ENCODE results near the gene S100A16. TPM values are rescaled to one million over a fixed set of nuclear protein-coding genes. Genes with fewer than 3 reads are reported as not detected.
"Not testable (repeated sequence)": the region's sequence is repeated elsewhere in the genome, so short reads cannot be mapped to it uniquely, and the experiment has no call there.

Gene S100A16
- total RNA-seq, 1 donor from 2014 or later = 1.1 TPM

DNA sequence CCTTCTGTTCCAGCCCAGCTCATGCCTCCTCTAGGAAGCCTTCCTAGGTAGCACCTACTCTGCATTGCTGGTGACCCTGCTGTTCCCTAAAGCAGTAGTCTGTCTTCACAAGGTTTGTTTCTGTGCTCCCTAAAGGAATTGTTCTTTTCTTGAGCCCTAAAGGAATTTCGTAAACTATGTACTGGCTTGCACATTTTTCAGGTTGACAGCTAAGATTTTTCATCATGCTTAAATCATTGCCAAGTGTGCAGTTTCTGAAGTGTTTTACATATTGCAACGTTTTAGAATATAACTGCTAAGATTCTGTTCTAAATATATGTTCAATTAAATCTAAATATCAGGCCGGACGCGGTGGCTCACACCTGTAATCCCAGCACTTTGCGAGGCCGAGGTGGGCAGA is 13.1 kb downstream of the S100A16 start:
- peak overlapping the region; percentile 55 for H3K4me3 Mint-ChIP-seq (ENCODE audit: unreplicated experiment)

DNA sequence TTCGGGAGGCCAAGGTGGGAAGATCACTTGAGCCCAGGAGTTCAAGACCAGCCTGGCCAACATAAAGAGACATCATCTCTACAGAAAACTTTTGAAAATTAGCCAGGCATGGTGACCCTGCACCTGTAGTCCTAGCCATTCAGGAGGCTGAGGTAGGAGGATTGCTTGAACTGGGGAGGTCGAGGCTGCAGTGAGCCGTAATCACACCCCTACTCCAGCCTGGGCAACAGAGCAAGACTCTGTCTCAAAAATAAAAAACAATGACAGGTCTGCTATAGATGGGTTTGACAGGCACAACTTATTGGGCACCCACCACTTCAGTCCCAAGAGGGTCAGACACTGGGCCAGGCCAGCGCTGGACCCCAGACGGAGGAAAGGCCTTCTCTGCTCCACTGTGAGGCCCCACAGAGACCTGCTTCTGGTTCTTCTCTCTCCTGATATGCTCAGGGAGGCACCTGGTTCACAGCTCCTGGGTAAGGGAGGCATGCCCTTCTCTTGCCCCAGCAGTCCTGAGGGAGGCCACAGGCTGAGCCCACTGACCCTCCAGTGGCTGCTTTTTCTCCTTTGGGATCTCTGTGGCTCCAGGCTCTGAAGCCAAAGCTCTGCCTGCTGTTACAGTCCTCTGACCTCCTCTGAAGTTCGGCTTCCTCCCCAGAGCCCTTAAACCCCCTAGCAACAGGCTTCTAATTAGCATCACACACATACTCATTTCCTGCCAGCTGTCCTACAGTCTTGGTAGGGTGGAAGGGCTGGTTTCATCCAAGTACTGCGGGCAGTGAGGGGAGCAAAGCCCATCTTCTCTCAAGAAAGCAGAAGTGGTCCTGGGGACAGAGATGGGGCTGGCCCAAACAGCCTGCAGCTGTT is 14.4 kb downstream of the S100A16 start:
- peak overlapping the region; percentile 48 for H3K27ac Mint-ChIP-seq (ENCODE audit: unreplicated experiment)
- peaks cover 4% of the 10 kb centered on the region for H3K4me1 Mint-ChIP-seq (ENCODE audit: low read depth, unreplicated experiment)
- H3K27me3 Mint-ChIP-seq (ENCODE audit: unreplicated experiment) = peaks cover 5% of the 10 kb centered on the region
- TF ChIP-seq, protein P1, sequence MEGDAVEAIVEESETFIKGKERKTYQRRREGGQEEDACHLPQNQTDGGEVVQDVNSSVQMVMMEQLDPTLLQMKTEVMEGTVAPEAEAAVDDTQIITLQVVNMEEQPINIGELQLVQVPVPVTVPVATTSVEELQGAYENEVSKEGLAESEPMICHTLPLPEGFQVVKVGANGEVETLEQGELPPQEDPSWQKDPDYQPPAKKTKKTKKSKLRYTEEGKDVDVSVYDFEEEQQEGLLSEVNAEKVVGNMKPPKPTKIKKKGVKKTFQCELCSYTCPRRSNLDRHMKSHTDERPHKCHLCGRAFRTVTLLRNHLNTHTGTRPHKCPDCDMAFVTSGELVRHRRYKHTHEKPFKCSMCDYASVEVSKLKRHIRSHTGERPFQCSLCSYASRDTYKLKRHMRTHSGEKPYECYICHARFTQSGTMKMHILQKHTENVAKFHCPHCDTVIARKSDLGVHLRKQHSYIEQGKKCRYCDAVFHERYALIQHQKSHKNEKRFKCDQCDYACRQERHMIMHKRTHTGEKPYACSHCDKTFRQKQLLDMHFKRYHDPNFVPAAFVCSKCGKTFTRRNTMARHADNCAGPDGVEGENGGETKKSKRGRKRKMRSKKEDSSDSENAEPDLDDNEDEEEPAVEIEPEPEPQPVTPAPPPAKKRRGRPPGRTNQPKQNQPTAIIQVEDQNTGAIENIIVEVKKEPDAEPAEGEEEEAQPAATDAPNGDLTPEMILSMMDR (IDR thresholded peaks at IDR 0.05; ENCODE audit: partially characterized antibody, unreplicated experiment) = no peak
- peaks cover 3% of the 10 kb centered on the region for H3K9me3 Mint-ChIP-seq (ENCODE audit: unreplicated experiment)
- no peak for DNase-seq
- no peaks in the 10 kb centered on the region for H3K36me3 Mint-ChIP-seq (ENCODE audit: unreplicated experiment)
- H3K4me3 Mint-ChIP-seq (ENCODE audit: unreplicated experiment) = peak overlapping the region; percentile 46

More for the DNA sequence above, 13.1 kb downstream of the S100A16 start:
- H3K36me3 Mint-ChIP-seq (ENCODE audit: unreplicated experiment) = no peaks in the 10 kb centered on the region
- H3K9me3 Mint-ChIP-seq (ENCODE audit: unreplicated experiment) = peaks cover 3% of the 10 kb centered on the region
- H3K4me1 Mint-ChIP-seq (ENCODE audit: low read depth, unreplicated experiment) = peaks cover 4% of the 10 kb centered on the region
- DNase-seq = no peak
- peaks cover 5% of the 10 kb centered on the region for H3K27me3 Mint-ChIP-seq (ENCODE audit: unreplicated experiment)
- TF ChIP-seq, protein P1 (IDR thresholded peaks at IDR 0.05; ENCODE audit: partially characterized antibody, unreplicated experiment) = no peak
- peak overlapping the region; percentile 43 for H3K27ac Mint-ChIP-seq (ENCODE audit: unreplicated experiment)

DNA sequence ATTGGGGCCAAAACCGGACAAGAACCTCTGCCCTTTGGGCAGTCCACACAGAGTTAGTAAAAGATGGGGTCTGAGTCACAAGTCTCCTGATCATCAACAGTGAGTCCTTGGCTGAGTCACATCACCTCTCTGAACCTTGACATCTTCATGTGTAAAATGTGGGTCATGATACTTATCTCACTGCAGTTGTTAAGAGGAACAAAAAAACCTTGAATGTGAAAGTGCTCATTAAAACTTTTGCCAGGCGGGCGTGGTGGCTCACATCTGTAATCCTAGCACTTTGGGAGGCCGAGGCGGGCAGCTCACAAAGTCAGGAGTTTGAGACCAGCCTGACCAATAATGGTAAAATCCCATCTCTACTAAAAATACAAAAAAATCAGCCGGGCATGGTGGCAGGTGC is 15.7 kb downstream of the S100A16 start:
- H3K36me3 Mint-ChIP-seq (ENCODE audit: unreplicated experiment) = no peaks in the 10 kb centered on the region
- no peak for DNase-seq
- no peak overlapping the region for H3K27ac Mint-ChIP-seq (ENCODE audit: unreplicated experiment)
- peaks cover 3% of the 10 kb centered on the region for H3K9me3 Mint-ChIP-seq (ENCODE audit: unreplicated experiment)
- no peak overlapping the region for H3K4me3 Mint-ChIP-seq (ENCODE audit: unreplicated experiment)
- peaks cover 5% of the 10 kb centered on the region for H3K27me3 Mint-ChIP-seq (ENCODE audit: unreplicated experiment)
- TF ChIP-seq, protein P1 (IDR thresholded peaks at IDR 0.05; ENCODE audit: partially characterized antibody, unreplicated experiment) = no peak
- H3K4me1 Mint-ChIP-seq (ENCODE audit: low read depth, unreplicated experiment) = peaks cover 10% of the 10 kb centered on the region

DNA sequence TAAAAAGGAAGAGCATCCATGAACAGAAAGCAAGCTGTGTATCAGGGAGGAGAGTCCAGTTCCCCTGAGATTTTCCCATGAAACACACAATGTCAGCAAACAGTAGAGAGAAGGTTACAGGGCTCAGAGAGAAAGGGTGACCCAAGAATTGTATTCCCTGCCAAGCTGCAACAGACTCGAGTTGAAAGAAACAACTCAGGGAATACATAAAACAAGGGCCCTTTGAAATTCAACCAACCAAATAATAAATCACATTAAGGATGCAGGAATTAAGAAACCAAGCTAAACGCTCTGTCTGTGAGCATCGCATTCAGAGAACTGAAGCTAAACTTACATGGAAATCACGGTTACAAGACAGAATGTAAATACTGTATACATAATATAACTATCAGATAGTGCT is 20.2 kb downstream of the S100A16 start:
- Mint-ChIP-seq H3K27ac (ENCODE audit: unreplicated experiment) (peak overlapping the region; percentile 25), H3K9me3 (ENCODE audit: unreplicated experiment) (no peaks in the 10 kb centered on the region), H3K36me3 (ENCODE audit: unreplicated experiment) (no peaks in the 10 kb centered on the region), H3K27me3 (ENCODE audit: unreplicated experiment) (no peaks in the 10 kb centered on the region), H3K4me1 (ENCODE audit: low read depth, unreplicated experiment) (peaks cover 6% of the 10 kb centered on the region), H3K4me3 (ENCODE audit: unreplicated experiment) (no peak overlapping the region)
- TF ChIP-seq, protein P1 (IDR thresholded peaks at IDR 0.05; ENCODE audit: partially characterized antibody, unreplicated experiment) = no peak
- no peak for DNase-seq

DNA sequence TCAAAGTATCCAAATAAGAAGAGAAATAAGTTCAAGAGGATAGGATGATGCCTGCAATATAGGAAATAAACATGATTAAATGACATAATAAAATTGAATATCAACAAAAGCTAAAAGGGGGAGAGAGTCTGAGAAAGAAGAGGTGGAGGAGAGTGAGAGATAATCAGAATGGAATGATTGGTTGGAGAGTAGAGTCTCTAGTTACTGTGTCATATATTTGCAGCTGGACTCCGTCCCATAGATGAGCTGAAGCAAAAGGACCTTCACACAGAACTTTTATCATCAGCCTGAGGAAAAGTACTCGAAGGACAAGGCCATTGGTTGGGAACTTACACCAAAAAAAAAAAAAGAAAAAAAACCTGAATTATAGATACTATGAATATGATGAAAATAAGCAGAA is 24.5 kb downstream of the S100A16 start:
- no peaks in the 10 kb centered on the region for H3K36me3 Mint-ChIP-seq (ENCODE audit: unreplicated experiment)
- H3K4me1 Mint-ChIP-seq (ENCODE audit: low read depth, unreplicated experiment) = peaks cover 22% of the 10 kb centered on the region
- no peak overlapping the region for H3K27ac Mint-ChIP-seq (ENCODE audit: unreplicated experiment)
- TF ChIP-seq, protein P1 (IDR thresholded peaks at IDR 0.05; ENCODE audit: partially characterized antibody, unreplicated experiment) = no peak
- H3K9me3 Mint-ChIP-seq (ENCODE audit: unreplicated experiment) = peaks cover 1% of the 10 kb centered on the region
- no peak for DNase-seq
- no peak overlapping the region for H3K4me3 Mint-ChIP-seq (ENCODE audit: unreplicated experiment)
- no peaks in the 10 kb centered on the region for H3K27me3 Mint-ChIP-seq (ENCODE audit: unreplicated experiment)

DNA sequence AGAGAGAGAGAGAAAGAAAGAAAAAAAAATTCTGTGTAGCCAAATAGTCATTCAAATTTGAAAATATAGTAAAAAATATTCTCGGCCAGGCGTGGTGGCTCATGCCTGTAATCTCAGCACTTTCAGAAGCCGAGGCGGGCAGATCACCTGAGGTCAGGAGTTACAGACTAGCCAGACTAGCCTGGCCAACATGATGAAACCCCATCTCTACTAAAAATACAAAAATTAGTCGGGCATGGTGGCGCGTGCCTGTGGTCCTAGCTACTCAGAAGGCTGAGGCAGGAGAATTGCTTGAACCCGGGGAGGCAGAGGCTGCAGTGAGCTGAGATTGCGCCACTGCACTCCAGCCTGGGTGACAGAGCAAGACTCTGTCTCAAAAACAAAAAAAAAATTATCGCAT is 24.9 kb downstream of the S100A16 start:
- not testable (repeated sequence) for H3K27me3 Mint-ChIP-seq (ENCODE audit: unreplicated experiment); H3K36me3 Mint-ChIP-seq (ENCODE audit: unreplicated experiment); H3K27ac Mint-ChIP-seq (ENCODE audit: unreplicated experiment); H3K9me3 Mint-ChIP-seq (ENCODE audit: unreplicated experiment); H3K4me3 Mint-ChIP-seq (ENCODE audit: unreplicated experiment); DNase-seq
- peaks cover 22% of the 10 kb centered on the region for H3K4me1 Mint-ChIP-seq (ENCODE audit: low read depth, unreplicated experiment)

All from glutamatergic neuron (in vitro differentiated cells).